Glomerular endothelial cell (primary cell): Measurements from ENCODE around the gene NFE2L1. TPM values are rescaled to one million over a fixed set of nuclear protein-coding genes. Genes with fewer than 3 reads are reported as not detected.

Experiments used
- DNase-seq: peaks from one replicate; pipeline ENCODE4 v3.0.0-alpha.2; 2011; ENCODE audit warnings: low read depth, low spot score; ENCODE audit errors: extremely low read depth
- total RNA-seq: library from RNA; depleted of rRNA; stranded (reverse); fragments of >200 nt; gene quantifications from 2 replicates; pipeline ENCODE4 v1.2.3, GENCODE V29; 2015

NFE2L1 gene
- total RNA-seq, 1 donor from 2014 or later = 201 TPM

DNA sequence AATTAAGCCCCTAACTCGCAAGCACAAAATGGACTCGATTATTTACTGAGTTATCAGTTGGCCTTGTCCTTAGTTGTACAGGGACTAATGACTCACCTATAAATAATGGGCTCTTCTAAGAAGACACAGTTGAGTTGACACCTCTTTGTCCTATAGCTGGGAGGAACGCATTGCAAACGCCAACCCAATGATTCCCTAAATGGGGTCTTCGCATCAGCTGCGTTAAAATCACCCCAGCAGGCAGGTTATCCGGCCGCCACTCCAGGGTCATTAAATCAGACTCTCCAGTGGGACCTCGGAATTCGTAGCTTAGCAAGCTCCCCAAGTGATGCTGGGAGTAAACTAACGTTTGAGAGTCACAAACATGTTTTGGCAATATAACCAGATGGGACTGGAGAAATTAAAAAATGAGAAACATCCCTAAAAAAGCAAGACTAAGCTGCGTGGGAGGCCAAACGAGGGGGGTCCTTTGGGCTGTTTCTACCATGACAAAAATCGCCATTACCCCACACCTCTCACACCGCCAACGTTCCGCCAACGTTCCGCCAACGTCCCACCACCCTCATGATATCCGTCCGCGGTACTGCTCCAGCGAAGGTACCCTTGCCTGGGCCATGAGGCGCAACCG, 932 bp upstream of the NFE2L1 start:
- no peak for DNase-seq

DNA sequence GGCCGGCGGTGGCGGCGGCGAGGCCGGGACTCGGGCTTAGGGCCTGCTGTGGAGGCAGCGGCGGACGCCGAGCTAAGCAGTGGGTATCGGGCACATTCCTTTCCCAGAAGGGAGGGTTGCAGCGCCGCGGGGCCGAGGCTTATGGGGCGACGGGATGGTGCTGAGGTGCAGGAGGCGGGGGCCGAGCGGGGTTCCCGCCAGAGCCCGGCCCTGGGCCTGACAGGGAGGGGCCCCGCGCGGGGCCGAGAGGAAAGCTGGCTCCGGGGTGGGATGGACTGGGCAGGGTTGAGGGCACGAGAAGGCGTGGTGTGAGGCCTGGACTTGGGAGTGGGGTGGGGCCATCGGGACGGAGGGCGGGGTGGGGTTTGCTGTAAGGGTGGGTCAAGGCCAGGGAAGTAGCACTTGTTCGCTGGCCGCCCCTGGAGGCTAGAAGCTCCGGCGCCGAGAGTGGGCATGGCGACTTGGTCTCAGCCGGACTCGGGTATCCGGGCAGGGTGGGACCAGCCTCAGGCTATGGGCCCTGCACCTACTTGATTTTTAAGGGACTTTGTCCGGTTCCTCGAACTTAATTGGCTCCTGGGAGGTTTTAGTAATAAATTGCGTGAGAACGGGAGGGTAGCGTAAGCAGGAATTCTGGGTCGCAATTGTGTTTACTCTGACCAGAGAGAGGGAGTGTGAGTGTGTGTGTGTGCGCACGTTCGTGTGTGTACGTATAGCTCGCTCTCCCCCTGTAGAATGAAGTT, 396 bp downstream of the NFE2L1 start:
- DNase-seq = no peak

- DNase-seq = no peak
Observed at GRCh38 chr17:48051283-48051682, 3.1 kb downstream of the NFE2L1 start.

- peak; percentile 51 for DNase-seq
Observed at GRCh38 chr17:48051706-48052486, 3.7 kb downstream of the NFE2L1 start.

GRCh38 chr17:48052956-48053757, 5.0 kb downstream of the NFE2L1 start:
- DNase-seq = no peak

- DNase-seq = no peak
Observed at GRCh38 chr17:48053758-48054237, 5.6 kb downstream of the NFE2L1 start.

DNA sequence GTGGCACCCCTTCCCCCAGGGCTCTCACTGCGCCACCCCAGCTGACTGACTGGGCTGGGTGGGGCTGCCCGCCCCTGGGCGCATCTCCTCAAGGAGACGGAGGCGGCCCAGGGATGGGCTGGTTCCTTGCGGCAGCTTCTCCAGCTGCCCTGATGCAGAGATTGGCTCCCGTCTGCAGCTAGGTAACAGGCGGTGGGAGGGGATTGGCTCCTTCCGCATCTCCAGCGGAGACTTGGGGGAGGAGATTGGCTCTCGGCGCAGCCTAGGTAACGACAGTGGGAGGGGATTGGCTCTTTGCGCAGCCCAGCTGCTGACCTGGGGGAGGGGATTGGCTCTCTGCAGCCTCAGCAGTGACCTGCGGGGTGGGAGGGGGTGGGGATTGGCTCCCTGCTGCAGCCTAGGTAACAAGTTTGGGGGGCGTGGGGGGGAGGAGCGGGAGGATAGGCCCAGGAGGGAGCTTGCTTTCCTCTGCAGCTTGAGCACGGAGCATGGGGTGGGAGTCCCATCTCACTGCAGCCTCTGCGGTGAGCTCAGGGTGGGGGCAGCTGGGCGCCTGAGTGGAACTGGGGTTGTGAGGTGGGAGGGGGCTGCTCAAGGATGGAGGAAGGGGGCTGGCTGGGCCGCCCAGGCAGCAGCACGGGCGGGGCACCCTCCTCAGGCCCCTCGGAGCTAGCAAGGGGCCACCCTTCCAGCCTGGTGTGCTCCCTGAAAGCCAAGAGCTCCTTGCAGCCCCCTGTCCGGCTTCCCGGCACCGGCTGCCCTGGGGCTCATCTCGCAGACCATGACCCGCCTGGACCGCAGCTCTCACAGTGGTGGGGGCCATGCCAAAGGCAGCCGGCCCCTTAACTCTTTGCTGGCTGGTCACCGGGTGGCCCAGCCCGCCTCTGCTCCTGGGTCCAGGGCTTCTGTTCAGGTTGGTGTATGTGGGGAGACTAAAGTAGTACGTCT, 6.4 kb downstream of the NFE2L1 start:
- no peak for DNase-seq

DNA sequence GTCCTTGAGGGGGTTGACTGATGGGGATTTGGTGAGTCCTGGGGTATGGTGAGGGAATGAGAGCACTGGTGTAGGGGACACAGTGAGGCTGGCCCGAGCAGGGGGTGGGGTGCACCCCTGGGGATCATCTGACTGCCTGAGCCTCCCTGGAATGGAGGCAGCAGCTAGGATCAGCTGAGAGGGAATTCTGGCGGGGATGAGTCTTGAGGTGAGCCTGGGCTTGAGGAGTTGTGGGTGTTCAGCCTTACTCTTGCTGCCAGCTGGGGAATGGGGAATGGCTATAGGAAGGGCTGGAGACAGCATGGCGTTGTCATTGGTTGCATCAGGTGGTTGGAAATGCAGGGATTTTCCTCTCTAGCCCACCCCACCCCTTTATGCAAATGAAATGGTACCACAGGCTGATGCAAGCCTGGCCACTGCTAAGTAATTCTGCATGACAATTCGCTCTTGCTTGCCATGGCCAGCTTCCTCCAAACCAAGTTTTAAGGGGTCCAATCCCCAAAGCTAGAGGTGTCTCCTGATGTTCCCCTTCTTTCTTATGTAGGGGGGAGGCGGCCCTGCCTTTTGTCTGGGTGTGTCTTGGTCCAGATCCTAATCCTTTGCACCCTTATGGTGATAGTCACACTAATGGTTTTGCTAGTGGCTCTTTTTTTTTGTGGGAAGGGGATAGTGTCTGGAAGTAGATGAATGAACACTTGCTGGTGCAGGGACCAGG, 7.5 kb downstream of the NFE2L1 start:
- no peak for DNase-seq

DNA sequence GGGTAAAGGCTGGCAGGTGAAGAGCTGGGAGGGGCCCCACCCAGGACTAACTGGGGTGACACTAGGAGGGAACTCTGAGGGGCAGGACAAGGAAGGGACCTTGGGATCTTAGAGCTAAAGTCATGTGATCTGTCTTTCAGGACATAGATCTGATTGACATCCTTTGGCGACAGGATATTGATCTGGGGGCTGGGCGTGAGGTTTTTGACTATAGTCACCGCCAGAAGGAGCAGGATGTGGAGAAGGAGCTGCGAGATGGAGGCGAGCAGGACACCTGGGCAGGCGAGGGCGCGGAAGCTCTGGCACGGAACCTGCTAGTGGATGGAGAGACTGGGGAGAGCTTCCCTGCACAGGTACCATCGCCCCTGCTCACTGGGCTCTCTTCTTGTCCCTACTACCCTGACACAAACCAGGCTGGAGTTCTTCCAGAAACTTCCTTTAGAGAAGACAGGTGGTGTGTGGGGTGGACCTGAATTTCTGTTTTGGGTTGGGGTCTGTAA, 8.1 kb downstream of the NFE2L1 start:
- no peak for DNase-seq

DNA sequence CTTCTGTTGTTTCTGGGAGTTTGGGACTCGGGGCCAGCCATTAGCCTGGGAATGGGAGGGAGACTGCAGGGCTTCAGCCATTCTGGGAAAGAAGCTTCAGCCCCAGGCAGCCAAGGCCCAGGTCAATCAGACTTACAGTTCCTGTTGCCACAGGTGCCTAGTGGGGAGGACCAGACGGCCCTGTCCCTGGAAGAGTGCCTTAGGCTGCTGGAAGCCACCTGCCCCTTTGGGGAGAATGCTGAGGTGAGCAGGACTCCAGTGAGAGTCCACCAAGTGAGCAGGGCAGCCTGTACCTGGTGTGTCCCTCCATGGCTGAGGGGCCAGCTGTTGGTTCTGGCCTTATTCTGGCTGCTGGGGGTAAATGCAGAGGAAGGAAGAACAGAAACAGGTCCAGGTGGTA, 8.7 kb downstream of the NFE2L1 start:
- no peak for DNase-seq

DNA sequence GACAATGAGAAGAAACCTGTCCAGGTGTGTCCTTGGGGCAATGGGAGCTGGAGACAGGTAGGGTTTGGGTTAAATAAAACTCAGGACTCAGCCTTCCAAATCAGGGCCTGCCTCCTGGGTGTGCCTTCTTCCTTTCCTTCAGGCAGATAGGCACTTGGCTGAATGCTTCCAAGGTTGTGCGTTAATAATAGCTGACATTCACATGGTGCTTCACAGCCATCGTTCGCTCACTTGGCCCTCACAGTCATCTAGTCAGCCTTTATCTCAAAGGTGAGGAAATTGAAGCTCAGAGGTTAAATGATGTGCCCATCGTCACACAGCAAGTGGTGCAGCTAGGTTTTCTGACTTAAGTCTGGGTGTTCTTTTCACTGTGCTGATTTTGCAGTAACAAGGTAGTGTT, 9.5 kb downstream of the NFE2L1 start:
- DNase-seq = no peak

- no peak for DNase-seq
Observed at GRCh38 chr17:48058393-48059124, 10.4 kb downstream of the NFE2L1 start.

DNA sequence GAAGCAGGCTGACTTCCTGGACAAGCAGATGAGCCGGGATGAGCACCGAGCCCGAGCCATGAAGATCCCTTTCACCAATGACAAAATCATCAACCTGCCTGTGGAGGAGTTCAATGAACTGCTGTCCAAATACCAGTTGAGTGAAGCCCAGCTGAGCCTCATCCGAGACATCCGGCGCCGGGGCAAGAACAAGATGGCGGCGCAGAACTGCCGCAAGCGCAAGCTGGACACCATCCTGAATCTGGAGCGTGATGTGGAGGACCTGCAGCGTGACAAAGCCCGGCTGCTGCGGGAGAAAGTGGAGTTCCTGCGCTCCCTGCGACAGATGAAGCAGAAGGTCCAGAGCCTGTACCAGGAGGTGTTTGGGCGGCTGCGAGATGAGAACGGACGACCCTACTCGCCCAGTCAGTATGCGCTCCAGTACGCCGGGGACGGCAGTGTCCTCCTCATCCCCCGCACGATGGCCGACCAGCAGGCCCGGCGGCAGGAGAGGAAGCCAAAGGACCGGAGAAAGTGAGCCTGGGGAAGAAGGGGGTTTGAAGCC, 11.0 kb downstream of the NFE2L1 start:
- no peak for DNase-seq

DNA sequence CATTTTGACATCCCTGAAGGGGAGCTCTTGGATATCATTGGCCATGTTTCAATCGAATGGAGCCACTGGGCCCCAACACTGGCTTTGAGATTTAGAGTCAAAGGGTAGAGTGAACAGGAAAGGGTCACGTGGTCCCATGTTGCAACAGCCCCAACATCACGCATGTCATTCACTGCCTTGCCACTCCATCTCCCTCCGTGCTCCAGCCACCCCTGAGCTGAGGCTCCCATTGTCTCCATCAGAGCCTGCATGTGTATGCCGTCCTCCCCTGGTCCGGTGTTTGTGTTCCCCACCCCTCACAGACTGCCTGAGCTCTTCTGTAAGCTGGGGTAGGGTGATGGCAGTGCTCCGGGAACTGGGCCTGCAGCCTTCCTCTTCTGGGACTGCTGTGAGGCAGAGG, 12.1 kb downstream of the NFE2L1 start:
- DNase-seq = no peak

GRCh38 chr17:48062273-48062672, 14.1 kb downstream of the NFE2L1 start:
- no peak for DNase-seq

GRCh38 chr17:48064638-48065037, 16.5 kb downstream of the NFE2L1 start:
- no peak for DNase-seq

GRCh38 chr17:48066192-48066591, 18.0 kb downstream of the NFE2L1 start:
- DNase-seq = no peak

- DNase-seq = no peak
Observed at GRCh38 chr17:48066656-48067055, 18.5 kb downstream of the NFE2L1 start.
